ENCODE measurements around the gene POLH. TPM values are rescaled to one million over a fixed set of nuclear protein-coding genes. Genes with fewer than 3 reads are reported as not detected.

POLH gene
- total and polyA plus RNA-seq, 9 of the 15 experiments (the other 6 are each of a cell fraction or from before 2014, with no cell fraction given) = 5.8 to 31.6 (median 20.6) TPM

GRCh38 chr6:43630980-43631619, 55.1 kb downstream of the POLH start (continued):
- TF ChIP-seq THRB (CRISPR knock-in tag; conservative IDR thresholded peaks at IDR 0.05) (peak; percentile 91; the same call in 1 of the 2 replicates), PPARD (CRISPR knock-in tag; IDR thresholded peaks at IDR 0.05) (no peak), IFI16 (CRISPR knock-in tag; IDR thresholded peaks at IDR 0.05) (peak; percentile 77; the same call in 1 of the 2 replicates), ATF3 (IDR thresholded peaks at IDR 0.05) (peak; percentile 54), ATF3 (CRISPR knock-in tag; conservative IDR thresholded peaks at IDR 0.05) (no peak), DLX4 (CRISPR knock-in tag; IDR thresholded peaks at IDR 0.05) (no peak), ZNF586 (CRISPR knock-in tag; conservative IDR thresholded peaks at IDR 0.05) (0 out of 2 replicates have a peak, but pooled peaks have one; percentile 59), NEUROD1 (IDR thresholded peaks at IDR 0.05; ENCODE audit: borderline replicate concordance, low read depth, low read length, partially characterized antibody) (peak; percentile 96), POLR2AphosphoS5 (IDR thresholded peaks at IDR 0.05; ENCODE audit: control insufficient read depth, insufficient read depth, low read depth, low read length) (peak; percentile 100), KDM2B (CRISPR knock-in tag; IDR thresholded peaks at IDR 0.05) (no peak), ATF7 (IDR thresholded peaks at IDR 0.05) (peak; percentile 89), CHCHD3 (CRISPR knock-in tag; IDR thresholded peaks at IDR 0.05) (peak; percentile 59; the same call in 1 of the 2 replicates), HMG20A (CRISPR knock-in tag; conservative IDR thresholded peaks at IDR 0.05) (no peak), MEIS2 (IDR thresholded peaks at IDR 0.05; ENCODE audit: partially characterized antibody) (peak; percentile 75), ZBTB1 (CRISPR knock-in tag; IDR thresholded peaks at IDR 0.05; ENCODE audit: borderline replicate concordance, low read depth) (peak; percentile 77), FOXO4 (CRISPR knock-in tag; IDR thresholded peaks at IDR 0.05) (no peak), ZNF197 (CRISPR knock-in tag; IDR thresholded peaks at IDR 0.05; ENCODE audit: low read depth) (peak; percentile 97), FOXJ2 (tag; IDR thresholded peaks at IDR 0.05) (peak; percentile 29; the same call in 1 of the 2 replicates), TCF15 (CRISPR knock-in tag; IDR thresholded peaks at IDR 0.05) (peak; percentile 91; the same call in 1 of the 2 replicates), ZHX1 (conservative IDR thresholded peaks at IDR 0.05; ENCODE audit: low read length) (no peak), DACH1 (IDR thresholded peaks at IDR 0.05; ENCODE audit: partially characterized antibody) (peak; percentile 38)
